HG03103 (cell line): Measurements from ENCODE around the gene ARG1.

ENCODE experiments used
- ATAC-seq: cut with Tn5 transposase; IDR thresholded peaks from one replicate; pipeline ENCODE4 v1.9.1; 2021; ENCODE audit warnings: low read depth; ENCODE audit not compliant: unreplicated experiment

Gene ARG1

DNA sequence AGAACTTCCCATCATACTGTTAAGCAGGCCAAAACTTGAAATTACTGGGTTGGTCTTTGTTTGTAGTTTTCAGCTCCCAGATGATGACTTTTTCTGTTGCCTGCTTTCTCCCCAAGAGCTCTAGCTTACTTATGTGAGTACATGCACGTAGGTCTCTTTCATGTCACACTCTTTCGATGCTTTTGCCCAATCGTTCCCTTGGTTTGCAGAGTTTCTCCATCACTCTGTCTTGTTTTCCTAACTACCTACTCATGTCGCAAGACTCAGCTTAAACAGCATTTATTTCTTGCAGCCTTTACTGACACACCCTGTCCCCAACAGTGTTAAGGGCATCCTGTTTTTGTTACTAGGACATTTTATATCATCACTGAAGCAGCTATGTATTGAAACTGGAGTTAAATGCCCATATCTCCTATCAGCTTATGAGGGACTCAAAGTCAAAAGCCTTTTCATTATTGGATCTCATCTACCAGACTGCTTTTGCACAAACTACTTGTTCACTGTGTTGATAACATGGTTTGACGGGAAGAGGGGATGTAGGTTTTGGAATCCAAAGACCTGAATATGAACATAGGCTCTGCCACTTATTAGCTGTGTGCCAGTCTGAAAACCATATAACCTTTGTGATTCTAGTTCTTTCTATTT, 2.9 kb downstream of the ARG1 start:
- no peak for ATAC-seq

- no peak for ATAC-seq
Measured at GRCh38 chr6:131581523-131581922, 8.5 kb downstream of the ARG1 start.

DNA sequence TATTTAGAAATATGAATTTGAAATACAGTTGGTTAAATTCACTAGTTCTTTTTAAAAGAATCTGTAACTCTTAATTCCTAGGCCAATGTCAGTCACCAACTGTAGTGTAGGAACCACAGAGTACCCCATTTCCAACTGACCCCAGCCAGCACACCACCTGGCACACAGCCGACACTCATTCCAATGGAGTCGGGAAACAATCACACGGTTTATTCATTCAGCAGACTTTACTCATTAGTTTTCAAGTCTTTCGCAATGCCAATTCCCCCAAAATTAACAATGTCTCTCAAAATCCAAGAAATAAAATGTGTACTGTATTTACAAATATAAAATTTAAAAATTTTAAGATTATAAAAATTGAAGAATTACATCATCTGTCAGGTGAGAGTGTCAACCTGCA, 13.5 kb downstream of the ARG1 start:
- no peak for ATAC-seq

DNA sequence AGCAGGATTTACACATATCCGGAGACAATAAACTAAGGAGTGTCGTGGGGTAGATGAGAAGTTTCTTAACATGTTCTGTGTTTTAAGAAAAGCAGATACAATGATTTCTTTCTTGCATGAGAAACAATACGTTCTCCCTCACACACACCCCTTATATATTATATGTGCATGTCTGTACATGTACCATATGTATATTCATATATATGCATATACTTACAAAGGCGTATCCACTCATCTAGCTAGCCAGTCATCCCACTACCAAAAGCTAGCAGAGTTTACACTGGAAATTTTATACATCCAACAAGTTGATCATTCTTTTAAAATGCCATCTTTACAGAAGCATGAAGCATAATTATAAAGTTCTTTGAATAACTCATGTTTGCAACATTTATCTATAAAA, 14.9 kb downstream of the ARG1 start:
- ATAC-seq, result no peak

- ATAC-seq, result no peak
Measured at GRCh38 chr6:131588643-131589042, 15.6 kb downstream of the ARG1 start.

- no peak for ATAC-seq
Measured at GRCh38 chr6:131592935-131593334, 19.9 kb downstream of the ARG1 start.

DNA sequence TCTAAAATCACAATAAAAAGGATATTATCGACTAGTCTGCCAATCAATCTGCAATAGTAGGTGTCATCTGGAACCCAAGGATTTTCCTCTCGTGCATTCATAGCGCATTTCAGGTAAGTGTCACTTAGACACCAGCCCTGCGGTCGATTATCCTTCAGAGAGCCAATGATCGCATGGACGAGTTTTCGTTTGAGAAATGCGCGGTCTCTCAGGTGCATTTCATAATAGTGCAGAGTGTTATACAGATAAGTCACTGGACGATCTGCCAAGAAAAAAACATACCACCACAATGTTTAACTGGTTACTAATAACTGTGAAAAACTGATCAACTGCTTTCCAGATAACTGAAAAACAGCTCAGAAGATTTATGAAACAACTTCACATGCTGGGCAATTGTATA, 21.0 kb downstream of the ARG1 start:
- no peak for ATAC-seq

DNA sequence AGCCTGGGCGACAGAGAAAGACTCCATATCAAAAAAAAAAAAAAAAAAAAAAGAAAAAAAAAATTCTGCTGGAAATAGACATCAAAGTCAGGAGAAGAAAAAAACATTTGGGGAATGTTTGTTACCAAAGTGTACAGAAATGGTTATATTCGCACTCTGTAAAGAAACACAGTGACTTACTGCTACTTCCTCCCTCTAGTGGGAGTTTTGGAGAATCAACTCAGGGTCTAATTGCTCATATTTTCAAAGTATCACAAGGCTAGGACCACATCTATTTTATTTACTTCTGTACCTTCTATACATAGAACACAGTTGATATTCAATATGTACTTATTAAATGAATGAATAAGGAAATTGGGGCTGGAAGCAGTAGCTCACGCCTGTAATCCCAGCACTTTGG, 24.4 kb downstream of the ARG1 start:
- no peak for ATAC-seq

DNA sequence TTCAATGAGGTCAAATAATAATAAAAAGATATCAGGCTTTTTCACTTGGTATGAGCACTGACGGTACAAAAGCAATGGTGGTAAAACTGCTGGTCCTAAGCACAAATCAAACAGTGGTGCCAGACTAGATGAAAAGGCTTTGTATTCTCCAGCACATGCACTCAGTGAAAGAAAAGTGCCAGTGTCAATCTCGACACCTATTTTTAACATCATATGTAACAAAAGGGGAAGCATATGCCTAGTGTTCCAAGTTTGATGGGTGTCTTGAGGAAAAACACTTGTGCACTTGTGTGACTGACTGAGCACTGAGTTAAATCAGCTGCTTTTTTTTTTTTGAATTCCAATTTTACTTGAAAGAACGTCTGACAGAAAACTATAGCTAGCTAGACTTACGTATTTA, 27.7 kb downstream of the ARG1 start:
- ATAC-seq, result no peak

DNA sequence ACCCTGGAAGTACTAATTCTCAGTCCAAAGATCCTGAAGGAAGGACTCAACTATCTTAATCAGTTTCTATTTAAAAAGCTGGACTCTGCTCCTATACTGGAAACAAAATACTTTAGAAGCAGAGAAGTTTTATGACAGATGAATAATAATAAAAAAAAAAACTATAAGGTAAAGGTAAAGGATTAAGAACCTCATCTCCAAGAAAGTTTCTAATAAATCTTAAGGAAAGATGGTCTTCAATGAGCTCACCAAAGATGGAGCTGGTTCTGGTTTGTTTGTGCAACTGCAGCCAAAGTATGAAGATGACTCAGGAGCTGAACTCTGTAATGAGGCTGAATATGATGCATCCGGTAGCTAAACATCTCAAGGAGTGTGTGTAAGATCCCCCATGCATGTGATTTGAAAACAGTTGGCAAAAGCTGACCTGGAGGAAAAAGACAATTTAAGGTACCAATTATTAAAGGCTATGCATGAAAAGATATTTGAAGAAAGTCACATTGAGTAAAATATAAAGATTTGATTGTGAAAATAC, 29.8 kb downstream of the ARG1 start:
- no peak for ATAC-seq

- ATAC-seq, result no peak
Measured at GRCh38 chr6:131613296-131613925, 40.4 kb downstream of the ARG1 start.

GRCh38 chr6:131615275-131615674, 42.2 kb downstream of the ARG1 start:
- ATAC-seq, result no peak

DNA sequence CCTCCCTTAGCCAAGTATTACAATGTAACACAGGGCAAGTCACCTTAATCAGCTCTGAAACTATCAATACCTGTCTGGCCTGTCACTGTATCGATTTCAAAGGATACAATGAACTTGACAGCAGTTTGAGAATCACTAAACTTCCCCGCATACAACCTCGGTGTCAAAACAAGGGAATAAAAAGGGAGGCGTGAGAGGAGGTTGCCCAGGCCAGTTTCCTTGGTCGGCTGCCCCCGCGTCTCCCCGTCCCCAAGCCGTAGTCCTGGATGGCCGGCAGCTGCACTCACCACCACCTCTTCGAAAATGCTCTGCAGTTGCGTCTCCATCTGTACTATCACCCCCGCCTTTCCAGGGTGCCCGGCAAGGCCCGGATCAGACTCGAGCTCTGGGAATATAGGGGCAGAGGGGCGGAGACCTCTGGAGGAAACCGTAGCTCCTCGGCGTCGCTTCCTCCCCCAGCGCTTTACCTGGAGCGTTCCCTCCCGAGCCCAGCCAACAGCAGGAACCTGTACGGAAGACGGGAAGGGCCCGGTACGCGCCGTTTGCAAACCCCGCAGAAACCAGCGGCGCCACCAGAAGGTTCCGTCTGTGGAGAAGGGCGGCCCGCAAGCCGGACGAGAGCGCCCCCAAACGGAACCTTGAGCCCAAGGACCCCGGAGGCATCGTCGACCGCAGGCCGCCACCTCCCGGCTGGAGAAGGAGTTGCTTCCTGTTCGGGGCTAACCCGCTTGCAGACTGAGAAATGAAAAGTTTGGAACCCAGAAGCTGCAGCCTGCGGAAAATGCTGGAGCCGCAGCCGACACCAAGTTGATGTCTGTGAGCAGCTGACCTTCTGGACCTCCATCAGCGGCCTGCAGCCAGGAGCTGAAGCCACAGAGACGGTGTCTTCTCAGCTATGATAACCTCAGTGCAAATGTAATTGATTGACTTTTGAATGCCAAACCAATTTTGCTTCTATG, 55.0 kb downstream of the ARG1 start, which contains the start of gene MED23:
Gene MED23 (minus strand): TSS at position 519 of the 959 bp plus-strand sequence. CDS start 193 bp downstream, at position 326.
- ATAC-seq, result peak; percentile 95

- ATAC-seq, result no peak
Measured at GRCh38 chr6:131628726-131629125, 55.7 kb downstream of the ARG1 start.

DNA sequence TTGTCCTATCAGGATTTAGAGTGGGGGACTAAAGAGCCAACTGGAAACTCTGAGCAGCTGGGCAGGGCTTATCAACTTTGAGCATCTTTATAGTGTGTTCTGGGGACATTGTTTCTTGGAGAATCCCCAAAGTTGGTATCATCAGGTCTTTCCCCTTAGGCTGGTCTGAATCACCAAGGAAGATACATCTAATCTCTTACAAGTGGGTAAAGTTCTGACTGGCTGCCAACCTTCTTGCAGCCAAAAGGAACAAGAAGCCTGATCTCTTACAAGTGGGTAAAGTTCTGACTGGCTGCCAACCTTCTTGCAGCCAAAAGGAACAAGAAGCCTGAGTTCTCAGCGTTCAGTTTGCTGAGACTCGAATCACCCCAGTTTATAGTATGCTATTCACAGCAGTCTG, 56.6 kb downstream of the ARG1 start:
- ATAC-seq, result no peak

- no peak for ATAC-seq
Measured at GRCh38 chr6:131631625-131632289, 58.7 kb downstream of the ARG1 start.
